ENCODE measurements around the gene SCG2.
A peak's percentile ranks its signal among the peaks of the same experiment; 100 is the strongest.
"Not testable (repeated sequence)": the region's sequence is repeated elsewhere in the genome, so short reads cannot be mapped to it uniquely, and the experiment has no call there.

Gene SCG2

GRCh38 chr2:223612501-223612900, 10.3 kb upstream of the SCG2 start:
- no peak for DNase-seq (ENCODE audit: low spot score)

DNA sequence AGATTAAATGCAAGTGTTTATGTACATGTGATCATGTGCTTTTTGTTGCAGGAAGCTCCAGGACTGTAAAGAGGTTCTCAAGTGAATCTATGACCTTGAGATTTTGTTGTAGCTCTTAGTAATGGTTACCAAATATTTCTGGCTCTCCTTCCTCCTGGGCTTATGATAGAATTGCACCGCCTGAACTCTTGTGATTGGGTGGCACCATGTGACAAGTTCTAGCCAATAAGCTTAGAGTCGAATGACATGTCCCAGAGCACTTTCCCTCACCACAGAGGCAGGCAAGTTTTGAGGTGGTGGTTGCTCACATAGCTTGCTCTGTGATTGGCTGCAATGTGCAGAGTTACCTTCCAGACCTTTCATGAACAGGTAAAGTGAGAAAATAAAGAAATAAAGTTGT, 8.9 kb upstream of the SCG2 start:
- DNase-seq (ENCODE audit: low spot score), result no peak

DNA sequence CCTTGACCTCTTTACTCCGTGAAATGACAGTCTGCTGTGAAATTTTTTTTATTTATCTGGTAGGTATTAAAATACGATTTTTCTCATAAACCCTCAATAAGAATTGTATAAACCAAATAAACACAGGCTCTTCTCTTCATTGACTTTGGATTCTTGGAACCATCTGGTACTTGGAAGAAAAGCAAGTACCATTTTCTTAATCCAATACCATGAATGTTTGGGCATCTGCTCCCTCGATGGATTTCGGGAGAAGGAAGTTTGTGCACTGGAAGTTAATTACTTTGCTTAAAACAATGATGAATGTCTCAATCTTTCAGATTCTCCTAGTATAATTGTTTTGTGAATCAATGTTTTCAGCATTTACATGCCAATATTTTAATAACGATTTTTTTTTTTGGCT, 5.3 kb upstream of the SCG2 start:
- DNase-seq (ENCODE audit: low spot score), result no peak

DNA sequence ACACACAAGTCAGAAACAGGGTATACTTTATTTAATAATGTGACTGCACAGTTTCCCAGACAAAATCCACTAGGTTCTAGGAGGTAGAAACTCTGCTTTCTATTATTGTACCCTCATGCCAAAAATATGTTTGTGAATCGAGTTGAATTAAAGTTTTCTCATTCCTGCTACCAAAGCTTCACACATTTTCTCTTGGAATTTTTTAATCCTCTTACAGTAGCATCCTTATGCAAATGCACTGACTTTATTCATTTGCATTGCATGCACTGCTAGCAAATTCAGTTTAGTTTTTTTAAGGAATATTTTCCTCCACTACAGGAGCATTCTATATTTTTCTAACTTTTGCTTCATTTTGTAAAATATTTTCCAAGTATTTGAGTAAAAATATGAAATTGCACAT, 4.8 kb upstream of the SCG2 start:
- DNase-seq (ENCODE audit: low spot score), result no peak

GRCh38 chr2:223604231-223604630, 2.1 kb upstream of the SCG2 start:
- no peak for DNase-seq (ENCODE audit: low spot score)

DNA sequence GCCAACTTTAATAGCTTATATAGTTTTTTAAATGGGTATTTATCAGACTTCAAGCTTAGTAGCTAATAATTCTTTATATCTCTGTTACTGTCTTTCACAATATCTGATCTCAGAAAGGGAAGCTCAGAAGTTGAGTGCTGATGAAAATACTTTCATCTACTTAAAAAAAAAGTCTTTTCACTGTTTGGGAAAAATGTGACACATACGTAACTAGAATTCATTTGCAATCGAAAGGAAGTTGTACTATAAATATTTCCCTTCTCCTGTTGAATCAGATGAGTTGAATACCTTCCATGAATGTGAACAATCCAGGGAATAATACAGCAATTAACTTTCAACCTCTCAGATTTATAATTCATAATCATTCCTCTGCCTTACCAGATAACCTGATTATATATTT, 811 bp upstream of the SCG2 start:
- DNase-seq (ENCODE audit: low spot score), result no peak

GRCh38 chr2:223601018-223601417, 1.1 kb downstream of the SCG2 start:
- no peak for DNase-seq (ENCODE audit: low spot score)

DNA sequence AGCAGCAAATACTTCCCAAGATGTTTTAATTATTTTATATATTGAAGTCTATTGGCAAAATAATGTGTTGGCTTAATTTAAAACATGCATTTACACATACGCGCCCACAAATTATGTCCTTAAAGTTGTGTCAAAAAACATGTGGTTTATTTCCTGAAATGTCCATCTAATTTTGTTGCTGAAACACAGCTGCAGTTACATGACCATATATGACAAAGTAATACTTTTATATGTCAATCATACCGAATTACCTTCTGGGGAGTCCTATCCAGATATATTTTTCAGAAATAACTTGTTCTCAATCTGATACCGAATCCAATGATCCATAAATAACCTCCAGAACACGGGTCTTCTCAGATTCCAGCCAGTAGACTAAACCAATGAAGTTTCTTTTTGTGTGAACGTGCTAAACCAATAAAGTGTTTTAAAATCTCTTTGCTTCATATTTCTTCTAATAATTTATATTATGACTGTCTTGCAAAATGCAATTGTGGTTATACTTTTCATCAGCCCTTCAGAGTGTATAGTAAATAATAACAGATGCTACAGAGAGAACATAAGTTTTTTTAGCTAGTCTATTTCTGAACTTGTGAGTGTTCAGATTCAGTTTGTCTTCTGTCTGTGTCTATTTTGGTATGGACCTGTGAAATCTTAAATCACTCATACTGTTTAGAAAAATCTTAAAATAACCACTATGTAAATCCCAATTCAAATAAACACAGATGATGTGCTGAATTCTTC, 2.4 kb downstream of the SCG2 start:
- no peak for DNase-seq (ENCODE audit: low spot score)

GRCh38 chr2:223598994-223599639, 3.0 kb downstream of the SCG2 start:
- DNase-seq (ENCODE audit: low spot score), result no peak

DNA sequence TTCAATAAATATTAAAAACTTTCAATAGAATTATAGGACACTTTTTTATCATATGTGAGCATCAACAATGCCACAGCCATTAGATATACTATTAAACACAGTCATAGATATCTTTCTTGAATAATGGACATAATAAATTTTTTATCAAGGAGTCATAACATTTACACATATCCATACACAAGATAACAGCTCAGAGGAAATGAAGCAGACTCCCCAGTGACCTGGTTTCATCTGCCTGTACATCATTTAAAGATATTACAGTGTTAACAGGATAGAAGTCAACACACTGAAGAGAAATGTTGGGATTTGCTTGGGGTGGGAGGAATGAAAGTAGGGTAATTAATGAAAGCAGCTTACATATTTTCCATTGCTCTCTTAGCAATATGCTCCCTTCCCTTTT, 5.1 kb downstream of the SCG2 start:
- DNase-seq (ENCODE audit: low spot score), result no peak

DNA sequence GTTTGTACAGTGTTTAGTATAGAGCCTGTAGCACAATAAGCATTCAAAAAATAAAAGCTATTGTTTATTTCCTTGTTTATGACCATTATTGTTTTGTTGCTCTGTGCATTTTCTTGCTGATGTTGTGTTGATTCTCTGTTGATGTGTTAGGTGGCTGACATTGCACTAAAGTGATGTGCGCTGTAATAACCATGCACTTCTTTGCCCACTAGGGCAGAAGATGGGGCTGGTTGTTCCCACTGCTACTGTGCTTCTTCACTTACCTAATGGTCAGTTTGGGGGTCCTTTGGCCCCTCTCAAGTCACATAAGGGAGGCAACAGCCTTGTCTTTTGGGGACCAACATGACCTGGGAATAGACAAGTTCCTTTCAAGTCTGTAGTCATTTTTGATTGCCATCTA, 6.0 kb downstream of the SCG2 start:
- no peak for DNase-seq (ENCODE audit: low spot score)

- DNase-seq (ENCODE audit: low spot score), result no peak
These were observed 7.3 kb downstream of the SCG2 start for GRCh38 chr2:223594831-223595230.

GRCh38 chr2:223594259-223594658, 7.9 kb downstream of the SCG2 start:
- DNase-seq (ENCODE audit: low spot score), result no peak

DNA sequence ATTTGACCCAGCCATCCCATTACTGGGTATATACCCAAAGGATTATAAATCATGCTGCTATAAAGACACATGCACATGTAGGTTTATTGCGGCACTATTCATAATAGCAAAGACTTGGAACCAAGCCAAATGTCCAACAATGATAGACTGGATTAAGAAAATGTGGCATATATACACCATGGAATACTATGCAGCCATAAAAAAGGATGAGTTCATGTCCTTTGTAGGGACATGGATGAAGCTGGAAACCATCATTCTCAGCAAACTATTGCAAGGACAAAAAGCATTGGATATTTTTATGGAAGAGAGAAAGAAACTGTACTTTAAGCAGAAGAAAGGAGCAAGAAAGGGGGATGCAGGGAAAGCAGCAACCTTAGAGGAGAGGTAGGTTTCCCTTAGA, 9.5 kb downstream of the SCG2 start:
- not testable (repeated sequence) for DNase-seq (ENCODE audit: low spot score)

GRCh38 chr2:223591596-223591995, 10.6 kb downstream of the SCG2 start:
- no peak for DNase-seq (ENCODE audit: low spot score)

- DNase-seq (ENCODE audit: low spot score), result no peak
These were observed 11.2 kb downstream of the SCG2 start for GRCh38 chr2:223590964-223591363.

DNA sequence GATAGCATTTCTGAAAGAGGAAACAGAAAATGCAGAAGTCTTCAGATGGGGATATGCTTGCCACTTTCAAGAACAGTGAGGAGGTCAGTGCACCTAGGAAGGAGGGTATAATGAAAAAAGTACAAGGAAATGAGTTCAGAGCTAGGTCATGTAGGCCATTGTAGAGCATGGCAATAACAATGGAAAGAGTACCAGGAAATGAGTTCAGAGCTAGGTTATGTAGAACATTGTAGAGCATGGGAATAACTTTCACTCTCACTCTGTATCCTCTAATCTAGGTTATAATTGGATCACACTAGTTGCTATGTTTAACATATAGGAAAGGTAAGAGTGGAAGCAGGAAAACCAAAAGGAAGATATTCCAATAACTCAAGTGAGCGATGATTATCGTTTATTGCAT, 12.3 kb downstream of the SCG2 start:
- DNase-seq (ENCODE audit: low spot score), result no peak

DNA sequence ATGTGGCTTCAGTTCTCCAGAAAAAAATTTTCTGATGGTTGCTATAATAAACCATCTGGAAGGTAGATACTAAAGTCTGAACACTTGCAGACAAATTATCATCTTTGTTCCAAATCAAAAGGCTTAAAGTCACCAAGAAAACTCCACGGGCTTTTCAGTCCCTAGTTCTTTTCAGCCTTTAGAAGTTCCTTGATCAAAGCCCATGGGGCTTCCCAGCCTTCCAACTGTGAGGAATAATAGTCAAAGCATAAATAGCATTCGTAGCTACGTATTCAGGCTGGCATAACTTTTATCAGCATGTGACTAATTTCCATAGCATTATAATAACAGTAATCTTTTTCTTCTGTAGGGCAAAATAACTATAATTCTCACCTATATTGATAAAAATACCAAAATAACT, 13.9 kb downstream of the SCG2 start:
- DNase-seq (ENCODE audit: low spot score), result no peak

DNA sequence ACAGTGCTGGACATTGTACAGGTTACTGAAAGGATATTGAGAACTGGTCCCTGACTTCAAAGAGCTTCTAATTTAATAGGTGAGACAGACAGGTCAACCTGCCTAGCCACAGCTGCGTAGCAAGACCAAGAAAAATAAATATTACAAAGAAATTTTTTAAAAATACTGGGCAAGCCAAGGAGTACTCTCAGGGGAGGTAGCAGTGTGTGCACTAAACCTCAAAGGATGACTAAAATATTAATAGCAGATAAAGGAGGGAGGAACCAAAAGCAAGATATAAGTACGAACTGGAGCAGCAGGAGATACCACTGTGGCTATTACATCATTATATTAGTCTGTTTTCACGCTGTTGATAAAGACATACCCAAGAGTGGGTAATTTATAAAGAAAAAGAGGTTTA, 14.9 kb downstream of the SCG2 start:
- DNase-seq (ENCODE audit: low spot score), result no peak

DNA sequence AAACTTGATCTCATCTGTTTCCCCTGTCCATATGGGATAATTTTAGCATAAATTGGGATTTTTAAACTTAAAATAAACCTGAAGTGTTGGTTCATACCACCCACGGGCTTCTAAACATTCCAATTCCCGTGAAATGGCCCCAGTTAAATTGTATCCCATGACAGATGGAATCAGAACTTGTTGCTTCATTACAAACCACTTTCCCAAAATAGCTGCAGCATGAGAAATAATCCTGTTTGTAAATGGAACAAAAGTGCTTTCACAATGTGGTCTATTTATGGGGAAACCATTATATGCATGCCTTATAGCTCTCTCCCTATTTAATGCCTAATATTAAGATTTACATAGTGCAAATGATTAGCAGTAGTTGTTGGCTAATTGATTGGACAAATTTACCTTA, 15.9 kb downstream of the SCG2 start:
- peak; percentile 28 for DNase-seq (ENCODE audit: low spot score)

- DNase-seq (ENCODE audit: low spot score), result peak; percentile 33
These were observed 16.5 kb downstream of the SCG2 start for GRCh38 chr2:223585666-223586065.

DNA sequence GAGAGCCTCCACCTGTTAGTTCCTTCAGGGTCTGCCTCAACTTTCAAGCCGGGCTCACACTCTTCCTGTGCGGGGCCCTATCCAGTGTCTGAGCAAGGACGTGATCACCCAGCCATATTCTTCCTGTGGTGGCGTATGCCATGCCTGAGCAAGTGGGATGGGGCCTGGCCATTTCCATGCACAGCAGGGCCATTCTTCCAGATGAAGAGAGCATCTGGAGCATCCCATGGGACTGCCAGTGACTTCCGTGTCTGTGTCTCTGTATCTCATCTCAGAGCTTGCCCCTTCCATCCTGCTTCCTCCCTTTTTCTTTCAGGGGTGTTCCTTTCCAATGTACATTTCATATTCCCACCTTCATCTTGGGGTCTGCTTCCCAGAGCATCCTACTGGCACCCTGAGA, 20.2 kb downstream of the SCG2 start:
- DNase-seq (ENCODE audit: low spot score), result no peak

GRCh38 chr2:223580951-223581350, 21.2 kb downstream of the SCG2 start:
- DNase-seq (ENCODE audit: low spot score), result peak; percentile 68

DNA sequence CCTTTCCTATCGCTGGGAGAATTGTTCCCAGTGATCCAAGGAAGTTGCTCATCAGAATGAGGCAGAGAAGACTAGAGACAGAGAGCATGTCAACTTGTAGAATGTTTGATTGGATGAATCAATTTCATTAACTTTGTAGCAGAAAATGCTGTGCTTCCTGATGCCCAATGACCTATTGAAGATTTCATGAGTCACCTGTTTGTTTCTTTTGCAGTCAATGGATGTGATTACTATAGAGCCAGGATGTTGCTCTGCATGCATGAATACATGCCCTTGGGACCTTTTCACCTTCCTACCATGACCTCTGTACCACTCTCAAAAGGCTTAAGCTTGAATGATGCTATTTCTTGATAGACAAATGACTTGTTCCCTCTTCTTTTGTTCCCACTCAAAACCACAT, 23.3 kb downstream of the SCG2 start:
- DNase-seq (ENCODE audit: low spot score), result no peak

Data from Ammon's horn (tissue), 1 donor.